Endothelial cell of umbilical vein (primary cell): ENCODE results near the gene SPATA2L. TPM values are rescaled to one million over a fixed set of nuclear protein-coding genes. Genes with fewer than 3 reads are reported as not detected.

Experiments
- Bru-seq: library from RNA; stranded (reverse); fragments of 400-500 nt; gene quantifications from one replicate; lab custom pipeline; 2021; lab: Mats Ljungman, UMichigan
- BruChase-seq, 2 experiments: library from RNA; stranded (reverse); fragments of 400-500 nt; gene quantifications; one replicate each; lab custom pipeline; 2021; lab: Mats Ljungman, UMichigan
- BruUV-seq: library from RNA; stranded (reverse); fragments of 400-500 nt; replicated peaks from 2 replicates; lab custom pipeline; 2021; lab: Mats Ljungman, UMichigan
- CTCF ChIA-PET: fragments of 300-600, 350-600 bp; sonication (Branson Sonifier 250); formaldehyde crosslinking; loops from one replicate; lab custom pipeline; 2021; ENCODE audit warnings: antibody characterized with exemption, inconsistent platforms; lab: Charles Lee
- POLR2A ChIA-PET: fragments of 300-600, 350-600 bp; sonication (Branson Sonifier 250); formaldehyde crosslinking; loops from one replicate; lab custom pipeline; 2021; ENCODE audit warnings: antibody characterized with exemption, inconsistent platforms; lab: Charles Lee
- DNase-seq: peaks from one replicate; pipeline ENCODE4 v3.0.0-alpha.2; 2011; ENCODE audit warnings: low read depth, low spot score
- FAIRE-seq: peaks from 2 replicates; lab custom pipeline; 2011; peaks lifted over from hg19 to GRCh38; lab: Jason Lieb, UNC
- H2AFZ ChIP-seq: 2 replicates; pipeline ENCODE4 v1.6.0; 2012; ENCODE audit warnings: low read depth, low read length, control low read depth, inconsistent platforms
- H3K27ac ChIP-seq: 2 replicates; pipeline ENCODE4 v1.5.1; 2011; ENCODE audit warnings: low read depth, mild to moderate bottlenecking, control low read depth, low read length, moderate library complexity; ENCODE audit not compliant: insufficient read depth
- H3K27me3 ChIP-seq, 2 experiments: 2 replicates each; pipeline versions ENCODE4 v1.6.0 to v1.6.1; 2011; ENCODE audit warnings: low read length in 2 of 2, mixed read lengths in 1 of 2; ENCODE audit not compliant: control insufficient read depth in 2 of 2, insufficient read depth in 2 of 2
- H3K36me3 ChIP-seq, 2 experiments: 2 replicates in 1 of 2; 3 replicates in 1 of 2; pipeline ENCODE4 v1.5.1; 2011; ENCODE audit warnings: low read length in 2 of 2, mild to moderate bottlenecking in 1 of 2, moderate library complexity in 1 of 2; ENCODE audit not compliant: control insufficient read depth in 2 of 2, insufficient read depth in 2 of 2; ENCODE audit errors: extremely low read depth in 1 of 2
- H3K4me1 ChIP-seq: 3 replicates; pipeline ENCODE4 v1.5.1; 2011; ENCODE audit warnings: mild to moderate bottlenecking, low read length; ENCODE audit not compliant: control insufficient read depth, insufficient read depth; ENCODE audit errors: extremely low read depth
- H3K4me2 ChIP-seq: 2 replicates; pipeline ENCODE4 v1.6.1; 2011; ENCODE audit warnings: low read length, control low read depth, mixed read lengths; ENCODE audit not compliant: insufficient read depth
- H3K4me3 ChIP-seq, 3 experiments: fragments of 200-600 bp in 1 of 3; sonication (generic), shearing (Covaris generic) in 1 of 3; replicated peaks in 1 of 3; 2 replicates each; pipeline ENCODE4 v1.5.1; 2011 to 2016; ENCODE audit warnings: control low read depth in 3 of 3, low read length in 3 of 3, mild to moderate bottlenecking in 2 of 3, inconsistent platforms in 1 of 3, low read depth in 1 of 3, moderate library complexity in 1 of 3; ENCODE audit not compliant: insufficient read depth in 1 of 3
- H3K79me2 ChIP-seq: 2 replicates; pipeline ENCODE4 v1.6.0; 2012; ENCODE audit warnings: low read length, inconsistent platforms; ENCODE audit not compliant: control insufficient read depth, insufficient read depth
- H3K9ac ChIP-seq: replicated peaks from 2 replicates; pipeline ENCODE3; 2011; ENCODE audit warnings: low read length, control low read depth; ENCODE audit not compliant: insufficient read depth; ENCODE audit errors: extremely low read depth
- H3K9me1 ChIP-seq: replicated peaks from 3 replicates; pipeline ENCODE4 v1.6.0; 2011; ENCODE audit warnings: mild to moderate bottlenecking, low read length; ENCODE audit not compliant: control insufficient read depth, insufficient read depth; ENCODE audit errors: extremely low read depth
- H3K9me3 ChIP-seq: replicated peaks from 2 replicates; pipeline ENCODE4 v1.5.1; 2012; ENCODE audit warnings: low read length, inconsistent platforms; ENCODE audit not compliant: control insufficient read depth, insufficient read depth
- H4K20me1 ChIP-seq: replicated peaks from 2 replicates; pipeline ENCODE3; 2011; ENCODE audit warnings: mild to moderate bottlenecking, low read length; ENCODE audit not compliant: control insufficient read depth, insufficient read depth; ENCODE audit errors: extremely low read depth
- EZH2 ChIP-seq: IDR thresholded peaks from 2 replicates; pipeline ENCODE4 v1.6.1; 2012; ENCODE audit warnings: borderline replicate concordance, low read depth, mild to moderate bottlenecking, moderate library complexity, low read length, inconsistent platforms; ENCODE audit not compliant: severe bottlenecking
- FOS ChIP-seq: IDR thresholded peaks from 2 replicates; pipeline ENCODE4 v1.6.1; 2011; ENCODE audit warnings: mild to moderate bottlenecking, low read length, moderate library complexity, borderline replicate concordance; ENCODE audit not compliant: insufficient read depth
- GATA2 ChIP-seq: IDR thresholded peaks from 2 replicates; pipeline ENCODE4 v1.7.0; 2011; ENCODE audit warnings: low read depth, mild to moderate bottlenecking, moderate library complexity, mixed read lengths, low read length; ENCODE audit not compliant: insufficient read length, insufficient read depth
- JUN ChIP-seq: IDR thresholded peaks from 2 replicates; pipeline ENCODE4 v1.6.1; 2011; ENCODE audit warnings: borderline replicate concordance, low read depth; ENCODE audit not compliant: insufficient read length, insufficient read depth
- MYC ChIP-seq: IDR thresholded peaks from one replicate; pipeline ENCODE4 v1.6.1; 2011; ENCODE audit warnings: mild to moderate bottlenecking, low read depth, low read length
- POLR2A ChIP-seq: IDR thresholded peaks from 2 replicates; pipeline ENCODE4 v1.6.1; 2012; ENCODE audit warnings: low read depth, mild to moderate bottlenecking, control low read depth, low read length
- POLR2AphosphoS5 ChIP-seq: IDR thresholded peaks from 2 replicates; pipeline ENCODE4 v1.6.1; 2012; ENCODE audit warnings: low read depth, mild to moderate bottlenecking, control low read depth, low read length, moderate library complexity; ENCODE audit not compliant: insufficient read depth
- dilution Hi-C: fragments of 300-500 bp; cut with MboI; formaldehyde crosslinking; loops from one replicate; pipeline ENCODE4 v1.15.0; 2019; ENCODE audit warnings: low sequenced_read_pairs; ENCODE audit not compliant: extremely low pct_ligation_motif_present
- intact Hi-C: fragments of 100-400 bp; cut with micrococcal nuclease; formaldehyde crosslinking; loops from one replicate; pipeline ENCODE4 v1.10.0; 2022
- long read RNA-seq: library from polyadenylated mRNA; stranded (forward); transcript quantifications from one replicate; pipeline ENCODE4 v2.0.0, GENCODE V29; 2021
- polyA minus RNA-seq, 3 experiments: library from RNA; depleted of rRNA, polyadenylated mRNA; stranded (reverse); fragments of >200 nt; gene quantifications; 1 replicate in 1 of 3; 2 replicates in 2 of 3; pipeline ENCODE4 v1.2.3, GENCODE V29; 2011
- polyA plus RNA-seq, 4 experiments: library from polyadenylated mRNA; depleted of rRNA in 3 of 4; stranded (reverse) in 3 of 4; unstranded in 1 of 4; fragments of >200 nt; gene quantifications; 2 replicates each; pipeline versions ENCODE4 v1.2.1 to v1.2.3, GENCODE V29; 2011 to 2012; ENCODE audit warnings: missing spikeins in 1 of 4
- total RNA-seq: library from RNA; stranded (reverse); gene quantifications from 2 replicates; pipeline ENCODE4 v1.2.3, GENCODE V29; 2021
- TF ChIP-seq, protein P1 (sequence below): IDR thresholded peaks from 2 replicates; pipeline ENCODE4 v1.6.1; 2011; ENCODE audit not compliant: insufficient read depth, insufficient read length
- TF ChIP-seq, protein P2 (sequence below), 2 donors: IDR thresholded peaks; 1 replicate in 1 of 2; 2 replicates in 1 of 2; pipeline ENCODE4 v1.5.1; 2011; ENCODE audit warnings: low read length in 2 of 2, mild to moderate bottlenecking in 2 of 2, moderate library complexity in 2 of 2, control low read depth in 1 of 2, inconsistent platforms in 1 of 2, low read depth in 1 of 2; ENCODE audit not compliant: insufficient read depth in 1 of 2; ENCODE audit errors: extremely low read depth in 1 of 2

The SPATA2L gene, protein sequence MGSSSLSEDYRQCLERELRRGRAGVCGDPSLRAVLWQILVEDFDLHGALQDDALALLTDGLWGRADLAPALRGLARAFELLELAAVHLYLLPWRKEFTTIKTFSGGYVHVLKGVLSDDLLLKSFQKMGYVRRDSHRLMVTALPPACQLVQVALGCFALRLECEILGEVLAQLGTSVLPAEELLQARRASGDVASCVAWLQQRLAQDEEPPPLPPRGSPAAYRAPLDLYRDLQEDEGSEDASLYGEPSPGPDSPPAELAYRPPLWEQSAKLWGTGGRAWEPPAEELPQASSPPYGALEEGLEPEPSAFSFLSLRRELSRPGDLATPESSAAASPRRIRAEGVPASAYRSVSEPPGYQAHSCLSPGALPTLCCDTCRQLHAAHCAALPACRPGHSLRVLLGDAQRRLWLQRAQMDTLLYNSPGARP
- total RNA-seq (7.4 and 8.7 TPM in 2 replicates), polyA plus RNA-seq (7.3 and 11.6 TPM in 2 replicates), polyA minus RNA-seq (3.0 and 3.2 TPM in 2 replicates), Bru-seq, nascent RNA (percentile 28 among the genes with signal in this experiment), BruChase-seq, experiment 1, labeled RNA remaining after a 6-hour chase (percentile 37 among the genes with signal in this experiment), BruChase-seq, experiment 2, labeled RNA remaining after a 2-hour chase (percentile 49 among the genes with signal in this experiment)
- 3.4 and 7.2 TPM in 2 replicates for polyA plus RNA-seq (2011; cell fraction: cytosol; rRNA removed)
- polyA plus RNA-seq (2011; cell fraction: nucleus; rRNA removed), result 3.5 and 4.1 TPM in 2 replicates
- polyA plus RNA-seq (2012), result 4.9 and 7.4 TPM in 2 replicates
- 6.6 TPM for polyA minus RNA-seq (2011; cell fraction: cytosol; rRNA and poly(A)+ RNA removed)
- 1.6 and 4.2 TPM in 2 replicates for polyA minus RNA-seq (2011; cell fraction: nucleus; rRNA and poly(A)+ RNA removed)
- long read RNA-seq, transcript SPATA2L-203 (3 exons, 692 nt), result minor isoform, 10 of 41 reads
- long read RNA-seq, transcript SPATA2L-201 (3 exons, 2,335 nt), result major isoform, 15 of 41 reads
- long read RNA-seq, partial matches to known transcripts, result 4 of 41 reads
- long read RNA-seq, other reads (novel, unspliced or antisense), result 12 of 41 reads

DNA sequence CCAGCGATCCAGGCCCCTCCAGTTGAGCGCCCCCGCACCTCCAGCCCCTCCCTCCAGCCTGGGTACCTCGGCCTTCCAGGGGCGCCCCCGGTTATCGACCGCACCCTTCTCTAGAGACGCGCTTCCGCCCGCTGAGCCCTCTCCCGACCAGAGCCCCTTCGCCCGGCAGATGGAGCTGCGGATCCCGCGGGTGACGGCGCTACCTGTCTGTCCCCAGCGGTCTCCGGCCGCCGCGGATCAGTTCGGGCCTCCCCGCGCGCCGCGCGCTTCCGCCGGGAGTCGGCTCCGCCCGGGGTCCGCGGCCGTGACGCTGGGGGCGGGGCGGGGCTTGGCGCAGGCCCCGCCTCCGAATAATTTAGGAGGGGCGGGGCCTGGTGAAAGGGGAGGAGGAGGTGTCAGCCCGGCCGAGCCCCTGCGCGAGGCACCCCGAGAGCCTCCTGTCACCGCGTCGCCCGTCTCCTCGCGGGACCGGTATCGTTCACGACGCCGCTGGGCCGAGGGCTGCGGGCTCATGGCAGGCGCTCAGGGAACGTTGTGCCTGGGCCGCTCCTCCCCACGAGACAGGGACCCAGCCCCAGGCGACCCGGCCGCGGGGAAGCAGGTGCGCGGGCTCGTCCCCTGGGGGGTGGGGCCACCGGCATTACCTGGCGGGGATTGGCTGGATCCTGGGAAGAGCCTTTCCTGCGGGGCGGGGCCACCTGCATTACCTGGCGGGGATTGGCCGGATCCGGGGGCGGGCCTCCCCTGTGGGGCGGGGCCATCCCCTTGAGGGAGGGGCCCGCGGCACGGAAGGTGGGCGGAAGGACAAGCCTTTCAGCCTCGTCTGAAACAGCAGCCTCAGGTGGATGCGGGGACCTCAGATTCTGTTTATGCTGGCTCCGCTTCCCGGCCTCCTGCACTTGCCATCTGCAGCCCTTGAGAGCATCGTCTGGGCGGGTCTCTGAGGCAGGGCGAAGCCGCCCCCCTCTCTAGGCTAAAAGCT is at the start of gene SPATA2L:
Gene SPATA2L (minus strand): TSS at position 281 of the 982 bp plus-strand sequence. CDS start 473 bp downstream, outside the sequence.
- CTCF ChIA-PET, result interaction anchor here (1.6 to 6.4 kb wide), 8 partner anchors 8 to 208 kb away, joined by 7 to 119 read pairs (median 24); no protein-coding TSS in a partner anchor
- FAIRE-seq, result peak; percentile 72

More for the DNA sequence above, at the start of gene SPATA2L:
- Histone ChIP-seq H3K27ac (peak within 1 kb of the TSS; percentile 26), H4K20me1 (no peaks in the 10 kb centered on the region), H3K9ac (peak within 1 kb of the TSS; percentile 65), H3K36me3 (no peaks in the 10 kb centered on the region), H3K27me3 (no peaks in the 10 kb centered on the region), H2AFZ (peak within 1 kb of the TSS; percentile 73), H3K4me2 (peak within 1 kb of the TSS; percentile 49), H3K79me2 (no peaks in the 10 kb centered on the region), H3K9me1 (no peaks in the 10 kb centered on the region), H3K9me3 (no peaks in the 10 kb centered on the region), H3K4me3 (peak within 1 kb of the TSS; percentile 27 to 62 (median 45)), H3K4me1 (peaks cover 9% of the 10 kb centered on the region)
- BruUV-seq, result no TSS peak
- POLR2A ChIA-PET, result no interaction called here
- TF ChIP-seq EZH2 (no peak), FOS (no peak), JUN (no peak), MYC (no peak), POLR2AphosphoS5 (peak; percentile 66), GATA2 (no peak), POLR2A (peak; percentile 63)
- TF ChIP-seq, protein P1, sequence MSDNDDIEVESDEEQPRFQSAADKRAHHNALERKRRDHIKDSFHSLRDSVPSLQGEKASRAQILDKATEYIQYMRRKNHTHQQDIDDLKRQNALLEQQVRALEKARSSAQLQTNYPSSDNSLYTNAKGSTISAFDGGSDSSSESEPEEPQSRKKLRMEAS, result no peak
- TF ChIP-seq, protein P2, sequence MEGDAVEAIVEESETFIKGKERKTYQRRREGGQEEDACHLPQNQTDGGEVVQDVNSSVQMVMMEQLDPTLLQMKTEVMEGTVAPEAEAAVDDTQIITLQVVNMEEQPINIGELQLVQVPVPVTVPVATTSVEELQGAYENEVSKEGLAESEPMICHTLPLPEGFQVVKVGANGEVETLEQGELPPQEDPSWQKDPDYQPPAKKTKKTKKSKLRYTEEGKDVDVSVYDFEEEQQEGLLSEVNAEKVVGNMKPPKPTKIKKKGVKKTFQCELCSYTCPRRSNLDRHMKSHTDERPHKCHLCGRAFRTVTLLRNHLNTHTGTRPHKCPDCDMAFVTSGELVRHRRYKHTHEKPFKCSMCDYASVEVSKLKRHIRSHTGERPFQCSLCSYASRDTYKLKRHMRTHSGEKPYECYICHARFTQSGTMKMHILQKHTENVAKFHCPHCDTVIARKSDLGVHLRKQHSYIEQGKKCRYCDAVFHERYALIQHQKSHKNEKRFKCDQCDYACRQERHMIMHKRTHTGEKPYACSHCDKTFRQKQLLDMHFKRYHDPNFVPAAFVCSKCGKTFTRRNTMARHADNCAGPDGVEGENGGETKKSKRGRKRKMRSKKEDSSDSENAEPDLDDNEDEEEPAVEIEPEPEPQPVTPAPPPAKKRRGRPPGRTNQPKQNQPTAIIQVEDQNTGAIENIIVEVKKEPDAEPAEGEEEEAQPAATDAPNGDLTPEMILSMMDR (IDR thresholded peaks at IDR 0.05; ENCODE audit: extremely low read depth in 1 of 2, insufficient read depth in 1 of 2, low read depth in 1 of 2, low read length in 2 of 2), result peak in 1 of 2 donors; percentile 4
- intact Hi-C loops (loop anchor here (2.0 to 5.0 kb wide), 2 partner anchors 159 to 221 kb away; partner anchors contain the start of gene TUBB3), dilution Hi-C loops (no loop called here)
- peak; percentile 71 for DNase-seq
